K562 (cell line): ENCODE measurements around the gene MUCL3. TPM values are rescaled to one million over a fixed set of nuclear protein-coding genes. Genes with fewer than 3 reads are reported as not detected.

Experiments used
- DPF2 ChIP-seq: fragments of 450-650 bp; IDR thresholded peaks from 2 replicates; pipeline ENCODE4 v1.6.1; 2016
- ERF ChIP-seq: fragments of 450-650 bp; formaldehyde crosslinking; IDR thresholded peaks from 2 replicates; pipeline ENCODE4 v1.4.0; 2020; ENCODE audit warnings: mild to moderate bottlenecking, mixed read lengths
- ETV1 ChIP-seq: fragments of 450-650 bp; conservative IDR thresholded peaks from 2 replicates; pipeline ENCODE4 v1.6.1; 2016; ENCODE audit warnings: missing genetic modification characterization, control low read depth, low read depth, missing compliant biosample characterization
- GABPA ChIP-seq: fragments of 200-800 bp; sonication (Bioruptor generic); conservative IDR thresholded peaks from 2 replicates; pipeline ENCODE4 v1.6.1; 2016; ENCODE audit warnings: low read depth, missing genetic modification characterization, missing compliant biosample characterization
- ID3 ChIP-seq, 2 experiments: fragments of 250-450 bp in 1 of 2; fragments of 450-650 bp in 1 of 2; sonication (Bioruptor Pico) in 1 of 2; IDR thresholded peaks; 2 replicates each; pipeline versions ENCODE4 v1.6.1 to v1.8.0; 2016 to 2021; ENCODE audit warnings: mild to moderate bottlenecking in 2 of 2, moderate library complexity in 2 of 2, missing compliant biosample characterization in 1 of 2, missing genetic modification characterization in 1 of 2
- KDM5B ChIP-seq: fragments of 200-600 bp; sonication (generic); IDR thresholded peaks from 2 replicates; pipeline ENCODE4 v1.6.1; 2012; ENCODE audit warnings: low read depth, mild to moderate bottlenecking, moderate library complexity, low read length, control low read depth, inconsistent platforms; ENCODE audit not compliant: insufficient replicate concordance
- MEF2A ChIP-seq: IDR thresholded peaks from 2 replicates; pipeline ENCODE4 v1.6.1; 2011; ENCODE audit warnings: low read depth, mild to moderate bottlenecking, low read length, moderate library complexity; ENCODE audit not compliant: control insufficient read depth
- NRF1 ChIP-seq, 2 experiments: fragments of 450-650 bp; IDR thresholded peaks in 1 of 2; conservative IDR thresholded peaks in 1 of 2; 2 replicates each; pipeline ENCODE4 v1.6.1; 2014; ENCODE audit warnings: mild to moderate bottlenecking in 2 of 2
- PCBP1 ChIP-seq: fragments of 200-400 bp; formaldehyde crosslinking; IDR thresholded peaks from 2 replicates; pipeline ENCODE4 v1.6.1; 2018; ENCODE audit warnings: mild to moderate bottlenecking, low read depth, low read length; ENCODE audit not compliant: poor library complexity, severe bottlenecking
- POLR2AphosphoS2 ChIP-seq: IDR thresholded peaks from 2 replicates; pipeline ENCODE4 v1.6.1; 2012; ENCODE audit warnings: low read length, improper control_type of control experiment
- SIRT6 ChIP-seq: IDR thresholded peaks from one replicate; pipeline ENCODE4 v1.6.1; 2012; ENCODE audit warnings: low read depth, mild to moderate bottlenecking, control low read depth, inconsistent platforms, low read length, moderate library complexity
- TRIM24 ChIP-seq, 2 experiments: fragments of 450-650 bp; IDR thresholded peaks; 2 replicates each; pipeline ENCODE4 v1.6.1; 2016
- USF1 ChIP-seq: sonication (generic); formaldehyde crosslinking; IDR thresholded peaks from 2 replicates; pipeline ENCODE4 v1.9.0; 2022; ENCODE audit warnings: mild to moderate bottlenecking, missing genetic modification reagents
- ZNF263 ChIP-seq: sonication (generic); formaldehyde crosslinking; IDR thresholded peaks from 2 replicates; pipeline ENCODE4 v1.8.0; 2022; ENCODE audit warnings: mild to moderate bottlenecking, missing genetic modification reagents, borderline replicate concordance
- ZNF318 ChIP-seq, 2 experiments: fragments of 450-650 bp; IDR thresholded peaks; 2 replicates each; pipeline ENCODE4 v1.6.1; 2016; ENCODE audit warnings: mild to moderate bottlenecking in 2 of 2, borderline replicate concordance in 1 of 2, low read depth in 1 of 2, moderate library complexity in 1 of 2
- ZNF384 ChIP-seq: IDR thresholded peaks from 2 replicates; pipeline ENCODE4 v1.6.1; 2012; ENCODE audit warnings: low read depth, low read length, improper control_type of control experiment
- ZNF445 ChIP-seq: fragments of 250-450 bp; sonication (Bioruptor Pico); IDR thresholded peaks from 2 replicates; pipeline ENCODE4 v1.4.0; 2020; ENCODE audit warnings: low read depth, mild to moderate bottlenecking, moderate library complexity
- ZNF551 ChIP-seq: fragments of 250-450 bp; sonication (Bioruptor Pico); IDR thresholded peaks from 2 replicates; pipeline ENCODE4 v1.5.0; 2021; ENCODE audit warnings: mild to moderate bottlenecking, moderate library complexity
- ZNF668 ChIP-seq: fragments of 250-450 bp; sonication (Bioruptor Pico); IDR thresholded peaks from 2 replicates; pipeline ENCODE4 v1.8.0; 2022; ENCODE audit warnings: mild to moderate bottlenecking, inconsistent platforms
- polyA plus RNA-seq, 8 experiments: library from polyadenylated mRNA; depleted of rRNA in 4 of 8; stranded (reverse) in 5 of 8; unstranded in 3 of 8; fragments of >200 nt; fragmentation: Nextera tagmentation in 2 of 8; fragmentation: Illumina TruSeq in 1 of 8; extraction: Ambion mirVana in 2 of 8; extraction: Trizol in 1 of 8; gene quantifications; 2 replicates each; pipeline versions ENCODE4 v1.2.1 to v1.2.3, GENCODE V29; 2011 to 2014; ENCODE audit warnings: inconsistent platforms in 1 of 8, missing spikeins in 1 of 8
- total RNA-seq, 7 experiments: library from RNA; depleted of rRNA in 6 of 7; stranded (reverse); fragments of >200 nt in 6 of 7; fragmentation: Illumina TruSeq in 2 of 7; extraction: Trizol in 2 of 7; gene quantifications; 2 replicates each; pipeline versions ENCODE4 v1.2.1 to v1.2.3, GENCODE V29; 2011 to 2021; ENCODE audit warnings: low replicate concordance in 1 of 7

Gene MUCL3
- total and polyA plus RNA-seq, 9 of the 15 experiments (the other 6 are each of a cell fraction or from before 2014, with no cell fraction given), result 0.07 TPM; not detected in 8

- TF ChIP-seq USF1 (CRISPR knock-in tag), result no peak
- TF ChIP-seq ZNF263 (CRISPR knock-in tag), result 0 out of 2 replicates have a peak, but pooled peaks have one; percentile 26
- TF ChIP-seq PCBP1, result no peak
- no peak for TF ChIP-seq POLR2AphosphoS2
- no peak for TF ChIP-seq MEF2A
- no peak for TF ChIP-seq ZNF318 (IDR thresholded peaks at IDR 0.05; ENCODE audit: borderline replicate concordance in 1 of 2, low read depth in 1 of 2)
- no peak for TF ChIP-seq ERF
- TF ChIP-seq TRIM24 (IDR thresholded peaks at IDR 0.05), result peak in 1 of 2 experiments; percentile 61; a peak in 1 of 4 replicates
- no peak for TF ChIP-seq SIRT6
- peak; percentile 36; the same call in 1 of the 2 replicates for TF ChIP-seq DPF2
- no peak for TF ChIP-seq ETV1
- no peak for TF ChIP-seq ZNF445
- no peak for TF ChIP-seq NRF1 (conservative IDR thresholded peaks at IDR 0.05 in 1 of 2, IDR thresholded peaks at IDR 0.05 in 1 of 2)
- TF ChIP-seq ZNF384, result no peak
- TF ChIP-seq ID3 (CRISPR knock-in tag; IDR thresholded peaks at IDR 0.05), result no peak
- no peak for TF ChIP-seq ID3 (tag; IDR thresholded peaks at IDR 0.05)
- TF ChIP-seq GABPA (tag), result no peak
- no peak for TF ChIP-seq ZNF551
- no peak for TF ChIP-seq KDM5B
- TF ChIP-seq ZNF668, result no peak
These were observed 47.5 kb downstream of the MUCL3 start (continued) for GRCh38 chr6:30988209-30988825.
